Bronchial epithelial cell (primary cell): ENCODE measurements around the gene SENP3. TPM values are rescaled to one million over a fixed set of nuclear protein-coding genes. Genes with fewer than 3 reads are reported as not detected.
A peak's percentile ranks its signal among the peaks of the same experiment; 100 is the strongest.
"Not testable (repeated sequence)": the region's sequence is repeated elsewhere in the genome, so short reads cannot be mapped to it uniquely, and the experiment has no call there.

ENCODE experiments used
- DNase-seq: peaks from one replicate; pipeline ENCODE4 v3.0.0-alpha.2; 2010; ENCODE audit warnings: low read depth
- FAIRE-seq: peaks from 2 replicates; lab custom pipeline; 2011; peaks lifted over from hg19 to GRCh38; lab: Jason Lieb, UNC
- H3K27me3 ChIP-seq: 2 replicates; pipeline ENCODE4 v1.5.1; 2011; ENCODE audit warnings: low read length; ENCODE audit not compliant: control insufficient read depth, insufficient read depth
- H3K36me3 ChIP-seq: 2 replicates; pipeline ENCODE4 v1.5.1; 2011; ENCODE audit warnings: low read length; ENCODE audit not compliant: control insufficient read depth, insufficient read depth
- H3K4me3 ChIP-seq: 2 replicates; pipeline ENCODE4 v1.5.1; 2011; ENCODE audit warnings: mild to moderate bottlenecking, low read depth, low read length, control low read depth
- total RNA-seq: library from RNA; depleted of rRNA; stranded (reverse); fragments of >200 nt; gene quantifications from 2 replicates; pipeline ENCODE4 v1.2.1, GENCODE V29; 2014
- TF ChIP-seq, protein P1 (sequence below): IDR thresholded peaks from 2 replicates; pipeline ENCODE4 v1.5.1; 2011; ENCODE audit warnings: mild to moderate bottlenecking, moderate library complexity, low read length, control low read depth, inconsistent platforms; ENCODE audit not compliant: insufficient read depth, severe bottlenecking

The SENP3 gene
- total RNA-seq, 1 donor from 2014 or later = 129 TPM

DNA sequence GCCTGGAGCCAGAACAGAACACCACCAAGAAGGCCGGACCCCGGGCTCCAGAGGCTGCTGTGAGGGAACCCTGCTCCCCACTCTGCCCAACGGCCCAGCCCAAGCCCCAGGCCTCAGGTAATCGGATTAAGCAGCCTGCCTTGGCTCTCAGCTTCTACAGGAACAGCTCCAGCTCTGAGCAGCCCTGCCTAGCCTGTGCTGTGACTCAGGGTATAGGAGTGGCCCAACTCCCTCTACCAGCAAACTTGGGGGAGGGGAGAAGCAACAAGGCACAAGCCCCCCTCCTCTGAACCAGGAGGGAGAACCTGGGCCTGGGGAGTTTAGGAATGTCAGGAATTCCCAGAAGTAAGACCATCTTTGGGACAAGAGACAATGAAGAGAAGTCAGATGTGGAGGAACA lies 29.0 kb downstream of the SENP3 start:
- Histone ChIP-seq H3K36me3 (peaks cover 31% of the 10 kb centered on the region), H3K4me3 (no peak overlapping the region), H3K27me3 (no peaks in the 10 kb centered on the region)
- DNase-seq (peak; percentile 73), FAIRE-seq (no peak)
- TF ChIP-seq, protein P1, sequence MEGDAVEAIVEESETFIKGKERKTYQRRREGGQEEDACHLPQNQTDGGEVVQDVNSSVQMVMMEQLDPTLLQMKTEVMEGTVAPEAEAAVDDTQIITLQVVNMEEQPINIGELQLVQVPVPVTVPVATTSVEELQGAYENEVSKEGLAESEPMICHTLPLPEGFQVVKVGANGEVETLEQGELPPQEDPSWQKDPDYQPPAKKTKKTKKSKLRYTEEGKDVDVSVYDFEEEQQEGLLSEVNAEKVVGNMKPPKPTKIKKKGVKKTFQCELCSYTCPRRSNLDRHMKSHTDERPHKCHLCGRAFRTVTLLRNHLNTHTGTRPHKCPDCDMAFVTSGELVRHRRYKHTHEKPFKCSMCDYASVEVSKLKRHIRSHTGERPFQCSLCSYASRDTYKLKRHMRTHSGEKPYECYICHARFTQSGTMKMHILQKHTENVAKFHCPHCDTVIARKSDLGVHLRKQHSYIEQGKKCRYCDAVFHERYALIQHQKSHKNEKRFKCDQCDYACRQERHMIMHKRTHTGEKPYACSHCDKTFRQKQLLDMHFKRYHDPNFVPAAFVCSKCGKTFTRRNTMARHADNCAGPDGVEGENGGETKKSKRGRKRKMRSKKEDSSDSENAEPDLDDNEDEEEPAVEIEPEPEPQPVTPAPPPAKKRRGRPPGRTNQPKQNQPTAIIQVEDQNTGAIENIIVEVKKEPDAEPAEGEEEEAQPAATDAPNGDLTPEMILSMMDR = no peak

DNA sequence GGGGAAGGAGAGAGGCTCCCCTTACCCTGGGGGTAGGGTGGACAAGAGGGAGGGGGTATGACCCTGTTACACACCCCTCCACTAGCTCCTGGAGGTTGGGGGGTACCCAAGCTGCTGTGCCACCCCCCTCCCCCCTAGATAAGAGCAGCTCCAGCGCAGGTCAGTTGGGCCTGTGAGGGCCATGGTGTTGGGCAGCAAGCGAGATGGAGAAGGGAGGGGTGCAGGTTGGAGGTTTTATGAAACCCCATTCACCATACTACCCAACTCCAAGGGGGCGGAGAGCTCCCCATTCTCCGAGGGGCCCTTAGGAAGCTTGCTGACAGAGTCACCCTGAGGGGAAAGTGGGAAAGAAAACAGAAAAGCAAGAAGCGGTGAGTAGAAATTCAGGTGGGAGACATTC lies 29.9 kb downstream of the SENP3 start:
- H3K4me3 ChIP-seq = no peak overlapping the region
- DNase-seq (no peak), FAIRE-seq (no peak)
- H3K27me3 ChIP-seq = no peaks in the 10 kb centered on the region
- H3K36me3 ChIP-seq = peaks cover 30% of the 10 kb centered on the region
- TF ChIP-seq, protein P1 = no peak

DNA sequence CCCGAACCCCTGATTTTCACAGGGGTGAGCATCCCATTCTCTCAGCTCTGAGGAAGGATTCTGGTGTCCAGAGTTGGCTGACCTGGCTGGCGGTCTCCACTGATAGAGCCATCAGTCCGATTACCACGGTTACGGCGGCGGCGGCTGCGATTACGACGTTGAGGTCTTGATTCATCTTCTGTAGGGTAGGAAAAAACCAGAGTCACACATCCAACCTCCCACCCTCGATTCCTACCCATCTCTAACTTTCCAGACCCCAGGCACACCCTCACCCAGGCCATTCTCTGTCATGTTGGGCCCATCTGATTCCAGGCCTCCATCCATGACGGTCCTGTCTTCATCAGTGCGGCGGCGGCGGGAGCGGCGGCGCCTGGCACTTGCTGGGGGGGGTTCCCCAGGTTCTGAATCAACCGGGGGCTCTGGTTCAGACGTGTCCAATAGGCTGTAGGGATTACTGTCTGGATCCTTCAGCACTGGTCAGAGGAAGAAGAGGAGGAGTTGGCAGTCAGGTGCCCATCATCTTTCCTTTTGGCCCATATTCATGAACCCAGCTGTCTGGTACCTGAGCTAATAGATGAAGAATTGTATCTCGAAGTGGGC lies 30.8 kb downstream of the SENP3 start:
- H3K27me3 ChIP-seq = no peaks in the 10 kb centered on the region
- TF ChIP-seq, protein P1 = no peak
- FAIRE-seq (no peak), DNase-seq (no peak)
- peaks cover 25% of the 10 kb centered on the region for H3K36me3 ChIP-seq
- no peak overlapping the region for H3K4me3 ChIP-seq

DNA sequence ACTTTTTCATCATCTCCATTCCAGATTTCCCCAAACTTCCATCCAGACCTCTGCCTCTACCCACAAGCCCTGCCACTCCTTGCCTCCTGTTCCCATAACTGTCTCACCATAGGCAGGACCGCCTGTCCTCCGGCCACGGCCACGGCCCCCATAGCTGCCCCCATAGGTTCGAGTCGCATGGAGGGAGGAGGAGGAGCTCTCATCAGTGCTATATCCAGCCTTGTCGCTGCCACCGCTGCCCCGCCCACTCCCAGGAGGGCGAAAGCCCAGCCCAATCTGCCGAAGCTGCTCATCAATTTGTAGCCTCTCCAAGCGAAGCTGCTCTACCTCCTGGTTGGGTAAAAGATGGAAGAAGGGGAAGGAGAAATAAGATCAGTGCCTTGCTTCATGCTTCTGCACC lies 31.6 kb downstream of the SENP3 start:
- TF ChIP-seq, protein P1 = no peak
- Histone ChIP-seq H3K36me3 (peaks cover 25% of the 10 kb centered on the region), H3K27me3 (no peaks in the 10 kb centered on the region), H3K4me3 (no peak overlapping the region)
- DNase-seq = no peak
- FAIRE-seq = no peak

DNA sequence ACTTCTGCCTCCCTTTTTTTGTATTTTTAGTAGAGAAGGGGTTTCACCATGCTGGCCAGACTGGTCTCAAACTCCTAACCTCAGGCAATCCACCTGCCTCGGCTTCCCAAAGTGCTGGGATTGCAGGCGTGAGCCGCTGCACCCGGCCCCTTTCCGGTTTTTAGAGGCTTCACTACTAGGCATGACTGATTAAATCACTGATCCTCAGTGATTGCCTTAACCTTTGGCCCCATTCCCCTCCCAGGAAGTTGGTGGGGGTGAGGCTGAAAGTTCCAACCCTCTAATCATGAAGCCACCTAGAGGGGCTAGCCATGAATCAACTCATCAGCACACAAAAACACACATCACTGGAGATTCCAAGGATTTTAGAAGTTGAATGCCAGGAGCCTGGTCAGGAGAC lies 35.8 kb downstream of the SENP3 start:
- H3K36me3 ChIP-seq = peaks cover 32% of the 10 kb centered on the region
- peak; percentile 97 for FAIRE-seq
- DNase-seq, H3K4me3 ChIP-seq, H3K27me3 ChIP-seq: not testable (repeated sequence)

DNA sequence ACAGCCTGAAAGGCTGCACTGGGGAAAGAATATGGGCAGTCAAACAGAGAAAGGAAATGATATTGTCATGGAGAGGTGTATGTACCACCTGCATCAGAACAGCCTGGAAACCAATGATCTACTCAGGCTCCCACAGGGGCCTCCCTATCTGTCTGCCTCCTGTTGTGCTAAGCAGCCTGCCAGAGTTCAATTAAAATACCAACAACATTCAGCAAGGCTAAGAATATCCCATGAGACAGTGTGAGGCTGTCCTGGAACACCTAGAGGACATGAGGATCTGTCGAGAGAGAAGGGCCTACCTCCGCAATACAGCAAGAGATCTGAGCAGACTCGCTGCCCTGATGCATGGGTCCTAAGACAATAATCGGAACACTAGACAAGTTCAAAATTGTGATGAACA lies 44.6 kb downstream of the SENP3 start:
- DNase-seq (no peak), FAIRE-seq (no peak)
- Histone ChIP-seq H3K27me3 (no peaks in the 10 kb centered on the region), H3K4me3 (no peak overlapping the region), H3K36me3 (peaks cover 21% of the 10 kb centered on the region)
- TF ChIP-seq, protein P1 = no peak
